Spleen (tissue), 7 donors: Measurements from ENCODE around the gene SERPINH1.

ENCODE experiments used
- POLR2A ChIP-seq, 3 donors: fragments of 450-650 bp; IDR thresholded peaks; one replicate each; pipeline ENCODE4 v1.5.1; 2017; ENCODE audit warnings: antibody characterized with exemption in 3 of 3, mild to moderate bottlenecking in 1 of 3
- TF ChIP-seq, protein P1 (sequence below), 11 experiments: fragments of 200-600 bp in 7 of 11; fragments of 450-650 bp in 4 of 11; sonication (generic) in 4 of 11; IDR thresholded peaks in 8 of 11; conservative IDR thresholded peaks in 3 of 11; 1 replicate in 7 of 11; 2 replicates in 4 of 11; pipeline versions ENCODE4 v1.4.0 to v1.8.0; 2016 to 2021; ENCODE audit warnings: antibody characterized with exemption in 11 of 11, inconsistent platforms in 4 of 11, mild to moderate bottlenecking in 1 of 11
- donor health status: DM: no; HTN: no; CAD: no; lungs with moderate emphysema.
- donor health status: DM: no; HTN: no; CAD: no.
- donor health status: DM: no; HTN: no; CAD: no.

GRCh38 chr11:75596914-75597313, 34.9 kb downstream of the SERPINH1 start:
- no peak for TF ChIP-seq POLR2A (IDR thresholded peaks at IDR 0.05)
- TF ChIP-seq, protein P1, sequence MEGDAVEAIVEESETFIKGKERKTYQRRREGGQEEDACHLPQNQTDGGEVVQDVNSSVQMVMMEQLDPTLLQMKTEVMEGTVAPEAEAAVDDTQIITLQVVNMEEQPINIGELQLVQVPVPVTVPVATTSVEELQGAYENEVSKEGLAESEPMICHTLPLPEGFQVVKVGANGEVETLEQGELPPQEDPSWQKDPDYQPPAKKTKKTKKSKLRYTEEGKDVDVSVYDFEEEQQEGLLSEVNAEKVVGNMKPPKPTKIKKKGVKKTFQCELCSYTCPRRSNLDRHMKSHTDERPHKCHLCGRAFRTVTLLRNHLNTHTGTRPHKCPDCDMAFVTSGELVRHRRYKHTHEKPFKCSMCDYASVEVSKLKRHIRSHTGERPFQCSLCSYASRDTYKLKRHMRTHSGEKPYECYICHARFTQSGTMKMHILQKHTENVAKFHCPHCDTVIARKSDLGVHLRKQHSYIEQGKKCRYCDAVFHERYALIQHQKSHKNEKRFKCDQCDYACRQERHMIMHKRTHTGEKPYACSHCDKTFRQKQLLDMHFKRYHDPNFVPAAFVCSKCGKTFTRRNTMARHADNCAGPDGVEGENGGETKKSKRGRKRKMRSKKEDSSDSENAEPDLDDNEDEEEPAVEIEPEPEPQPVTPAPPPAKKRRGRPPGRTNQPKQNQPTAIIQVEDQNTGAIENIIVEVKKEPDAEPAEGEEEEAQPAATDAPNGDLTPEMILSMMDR (IDR thresholded peaks at IDR 0.05 in 8 of 11, conservative IDR thresholded peaks at IDR 0.05 in 3 of 11), result no peak
